WTC11 (cell line): Measurements from ENCODE around the gene CTDNEP1.

Experiments used
- ELF4 ChIP-seq: sonication (generic); formaldehyde crosslinking; IDR thresholded peaks from 2 replicates; pipeline ENCODE4 v1.8.1; 2022; ENCODE audit warnings: low read depth, mild to moderate bottlenecking, moderate library complexity, missing genetic modification reagents
- ETV6 ChIP-seq: sonication (generic); formaldehyde crosslinking; IDR thresholded peaks from 2 replicates; pipeline ENCODE4 v1.8.1; 2022; ENCODE audit warnings: mild to moderate bottlenecking, missing genetic modification reagents
- FOXJ3 ChIP-seq: sonication (generic); formaldehyde crosslinking; IDR thresholded peaks from 2 replicates; pipeline ENCODE4 v1.9.0; 2021; ENCODE audit warnings: missing genetic modification reagents, mild to moderate bottlenecking, borderline replicate concordance
- NR3C1 ChIP-seq: sonication (generic); formaldehyde crosslinking; conservative IDR thresholded peaks from 2 replicates; pipeline ENCODE4 v1.8.1; 2023; ENCODE audit warnings: low read depth, mild to moderate bottlenecking, missing genetic modification reagents
- PRDM15 ChIP-seq: sonication (generic); formaldehyde crosslinking; IDR thresholded peaks from 2 replicates; pipeline ENCODE4 v1.8.0; 2022; ENCODE audit warnings: missing genetic modification reagents
- ZBTB21 ChIP-seq: sonication (generic); formaldehyde crosslinking; IDR thresholded peaks from 2 replicates; pipeline ENCODE4 v1.8.1; 2023; ENCODE audit warnings: mild to moderate bottlenecking, missing genetic modification reagents, borderline replicate concordance
- ZBTB43 ChIP-seq: sonication (generic); formaldehyde crosslinking; IDR thresholded peaks from 2 replicates; pipeline ENCODE4 v1.8.1; 2023; ENCODE audit warnings: mild to moderate bottlenecking, missing genetic modification reagents
- ZNF232 ChIP-seq: sonication (generic); formaldehyde crosslinking; IDR thresholded peaks from 2 replicates; pipeline ENCODE4 v1.8.0; 2022; ENCODE audit warnings: mild to moderate bottlenecking, missing genetic modification reagents
- TF ChIP-seq, protein P1 (sequence below): fragments of 200-600 bp; IDR thresholded peaks from 2 replicates; pipeline ENCODE4 v1.8.0; 2022; ENCODE audit warnings: antibody characterized with exemption
- TF ChIP-seq, protein P2 (sequence below): sonication (generic); formaldehyde crosslinking; IDR thresholded peaks from 2 replicates; pipeline ENCODE4 v1.8.1; 2022; ENCODE audit warnings: low read depth, mild to moderate bottlenecking, moderate library complexity, missing genetic modification reagents, borderline replicate concordance
- TF ChIP-seq, protein P3 (sequence below): sonication (generic); formaldehyde crosslinking; IDR thresholded peaks from 2 replicates; pipeline ENCODE4 v1.8.0; 2022; ENCODE audit warnings: mild to moderate bottlenecking, missing genetic modification reagents

DNA sequence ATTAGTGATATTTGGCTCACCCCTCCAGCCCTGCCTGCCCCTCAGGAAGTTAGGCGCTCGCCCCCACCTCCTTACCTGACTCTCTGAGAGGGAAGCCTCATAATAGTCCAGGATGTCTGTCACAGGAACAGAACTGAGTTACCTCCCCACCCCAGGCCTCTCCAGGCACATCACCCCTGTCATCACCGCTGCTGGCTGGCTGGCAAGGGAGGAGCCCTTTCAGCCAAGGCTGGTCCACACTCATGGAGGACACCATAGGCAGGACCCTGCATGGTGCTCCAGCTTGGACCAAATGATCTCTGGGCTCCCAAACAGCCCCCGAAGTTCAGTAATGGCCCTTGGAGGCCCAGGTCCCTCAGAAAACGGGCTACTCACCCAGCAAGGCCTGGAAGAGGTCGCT is 33.4 kb downstream of the CTDNEP1 start:
- TF ChIP-seq, protein P1, sequence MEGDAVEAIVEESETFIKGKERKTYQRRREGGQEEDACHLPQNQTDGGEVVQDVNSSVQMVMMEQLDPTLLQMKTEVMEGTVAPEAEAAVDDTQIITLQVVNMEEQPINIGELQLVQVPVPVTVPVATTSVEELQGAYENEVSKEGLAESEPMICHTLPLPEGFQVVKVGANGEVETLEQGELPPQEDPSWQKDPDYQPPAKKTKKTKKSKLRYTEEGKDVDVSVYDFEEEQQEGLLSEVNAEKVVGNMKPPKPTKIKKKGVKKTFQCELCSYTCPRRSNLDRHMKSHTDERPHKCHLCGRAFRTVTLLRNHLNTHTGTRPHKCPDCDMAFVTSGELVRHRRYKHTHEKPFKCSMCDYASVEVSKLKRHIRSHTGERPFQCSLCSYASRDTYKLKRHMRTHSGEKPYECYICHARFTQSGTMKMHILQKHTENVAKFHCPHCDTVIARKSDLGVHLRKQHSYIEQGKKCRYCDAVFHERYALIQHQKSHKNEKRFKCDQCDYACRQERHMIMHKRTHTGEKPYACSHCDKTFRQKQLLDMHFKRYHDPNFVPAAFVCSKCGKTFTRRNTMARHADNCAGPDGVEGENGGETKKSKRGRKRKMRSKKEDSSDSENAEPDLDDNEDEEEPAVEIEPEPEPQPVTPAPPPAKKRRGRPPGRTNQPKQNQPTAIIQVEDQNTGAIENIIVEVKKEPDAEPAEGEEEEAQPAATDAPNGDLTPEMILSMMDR = no peak
- TF ChIP-seq, protein P2, sequence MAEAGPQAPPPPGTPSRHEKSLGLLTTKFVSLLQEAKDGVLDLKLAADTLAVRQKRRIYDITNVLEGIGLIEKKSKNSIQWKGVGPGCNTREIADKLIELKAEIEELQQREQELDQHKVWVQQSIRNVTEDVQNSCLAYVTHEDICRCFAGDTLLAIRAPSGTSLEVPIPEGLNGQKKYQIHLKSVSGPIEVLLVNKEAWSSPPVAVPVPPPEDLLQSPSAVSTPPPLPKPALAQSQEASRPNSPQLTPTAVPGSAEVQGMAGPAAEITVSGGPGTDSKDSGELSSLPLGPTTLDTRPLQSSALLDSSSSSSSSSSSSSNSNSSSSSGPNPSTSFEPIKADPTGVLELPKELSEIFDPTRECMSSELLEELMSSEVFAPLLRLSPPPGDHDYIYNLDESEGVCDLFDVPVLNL (CRISPR knock-in tag) = no peak
- TF ChIP-seq NR3C1 (no peak), ZNF232 (no peak), FOXJ3 (CRISPR knock-in tag) (no peak), ZBTB21 (no peak), ELF4 (CRISPR knock-in tag) (no peak), ETV6 (CRISPR knock-in tag) (no peak), ZBTB43 (CRISPR knock-in tag) (no peak), PRDM15 (no peak)
- TF ChIP-seq, protein P3, sequence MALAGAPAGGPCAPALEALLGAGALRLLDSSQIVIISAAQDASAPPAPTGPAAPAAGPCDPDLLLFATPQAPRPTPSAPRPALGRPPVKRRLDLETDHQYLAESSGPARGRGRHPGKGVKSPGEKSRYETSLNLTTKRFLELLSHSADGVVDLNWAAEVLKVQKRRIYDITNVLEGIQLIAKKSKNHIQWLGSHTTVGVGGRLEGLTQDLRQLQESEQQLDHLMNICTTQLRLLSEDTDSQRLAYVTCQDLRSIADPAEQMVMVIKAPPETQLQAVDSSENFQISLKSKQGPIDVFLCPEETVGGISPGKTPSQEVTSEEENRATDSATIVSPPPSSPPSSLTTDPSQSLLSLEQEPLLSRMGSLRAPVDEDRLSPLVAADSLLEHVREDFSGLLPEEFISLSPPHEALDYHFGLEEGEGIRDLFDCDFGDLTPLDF = no peak
